PC-3 (cell line): ENCODE data around the gene BCL6B. TPM values are rescaled to one million over a fixed set of nuclear protein-coding genes. Genes with fewer than 3 reads are reported as not detected.
A peak's percentile ranks its signal among the peaks of the same experiment; 100 is the strongest.

ENCODE experiments used
- ATAC-seq: fragments of 200-7000 bp; cut with Tn5 transposase; 2 replicates; pipeline ENCODE4 v1.9.1; 2020; ENCODE audit warnings: mild to moderate bottlenecking, moderate library complexity
- BruUV-seq: library from RNA; stranded (reverse); fragments of 400-500 nt; replicated peaks from 2 replicates; lab custom pipeline; 2021; lab: Mats Ljungman, UMichigan
- CTCF ChIA-PET: fragments of 300-600 bp; sonication (Branson Sonifier 250); formaldehyde crosslinking; loops from one replicate; lab custom pipeline; 2022; ENCODE audit warnings: antibody characterized with exemption; lab: Charles Lee
- POLR2A ChIA-PET: fragments of 300-600 bp; sonication (Branson Sonifier 250); formaldehyde crosslinking; loops from one replicate; lab custom pipeline; 2022; ENCODE audit warnings: antibody characterized with exemption; ENCODE audit not compliant: unreplicated experiment; lab: Charles Lee
- DNase-seq: peaks from one replicate; pipeline ENCODE4 v3.0.0-alpha.2; 2015
- H2AFZ ChIP-seq: fragments of 300-600 bp; sonication (generic); 2 replicates; pipeline ENCODE4 v1.6.0; 2016; ENCODE audit warnings: antibody characterized with exemption, low read length
- H3F3A ChIP-seq: fragments of 300-600 bp; sonication (generic); one replicate; pipeline ENCODE4 v1.6.0; 2017; ENCODE audit warnings: antibody characterized with exemption, low read length, control low read depth, mild to moderate bottlenecking; ENCODE audit not compliant: unreplicated experiment
- H3K27ac ChIP-seq: fragments of 300-600 bp; sonication (generic); 2 replicates; pipeline ENCODE4 v1.5.1; 2016; ENCODE audit warnings: mild to moderate bottlenecking, low read length
- H3K27me3 ChIP-seq: fragments of 300-600 bp; sonication (generic); 2 replicates; pipeline ENCODE4 v1.6.1; 2016; ENCODE audit warnings: low read length, mixed read lengths
- H3K36me3 ChIP-seq: fragments of 300-600 bp; sonication (generic); 2 replicates; pipeline ENCODE4 v1.6.1; 2016; ENCODE audit warnings: low read depth, mixed run types, low read length, mixed read lengths
- H3K4me1 ChIP-seq: fragments of 300-600 bp; sonication (generic); 2 replicates; pipeline ENCODE4 v1.5.1; 2016; ENCODE audit warnings: low read length; ENCODE audit not compliant: insufficient read depth
- H3K4me2 ChIP-seq: fragments of 300-600 bp; sonication (generic); 2 replicates; pipeline ENCODE4 v1.6.0; 2016; ENCODE audit warnings: low read length
- H3K4me3 ChIP-seq: fragments of 300-600 bp; sonication (generic); 2 replicates; pipeline ENCODE4 v1.5.1; 2016; ENCODE audit warnings: mild to moderate bottlenecking, low read length, mixed read lengths
- H3K79me2 ChIP-seq: fragments of 300-600 bp; sonication (generic); 2 replicates; pipeline ENCODE4 v1.6.1; 2017; ENCODE audit warnings: low read length, mixed read lengths
- H3K9ac ChIP-seq: fragments of 300-600 bp; sonication (generic); 2 replicates; pipeline ENCODE4 v1.6.0; 2016; ENCODE audit warnings: mild to moderate bottlenecking, low read length
- H3K9me2 ChIP-seq: fragments of 300-600 bp; sonication (generic); replicated peaks from 2 replicates; pipeline ENCODE4 v1.6.1; 2016; ENCODE audit warnings: mixed run types, low read length, mixed read lengths
- H3K9me3 ChIP-seq: fragments of 300-600 bp; sonication (generic); 2 replicates; pipeline ENCODE4 v1.6.1; 2016; ENCODE audit warnings: low read length, mixed read lengths
- H4K20me1 ChIP-seq: fragments of 300-600 bp; sonication (generic); 2 replicates; pipeline ENCODE4 v1.6.1; 2016; ENCODE audit warnings: low read length, mixed read lengths
- CTCF ChIP-seq: fragments of 300-600 bp; sonication (generic); conservative IDR thresholded peaks from 2 replicates; pipeline ENCODE4 v1.5.1; 2017; ENCODE audit warnings: antibody characterized with exemption, low read depth, mild to moderate bottlenecking, low read length
- EZH2 ChIP-seq: fragments of 300-600 bp; sonication (generic); IDR thresholded peaks from one replicate; pipeline ENCODE4 v1.6.1; 2017; ENCODE audit warnings: antibody characterized with exemption, mild to moderate bottlenecking, low read length; ENCODE audit not compliant: unreplicated experiment
- EZH2phosphoT487 ChIP-seq: fragments of 300-600 bp; sonication (generic); IDR thresholded peaks from 2 replicates; pipeline ENCODE4 v1.6.1; 2018; ENCODE audit warnings: mild to moderate bottlenecking, antibody characterized with exemption, low read length, borderline replicate concordance
- intact Hi-C: fragments of 100-400 bp; cut with micrococcal nuclease; formaldehyde crosslinking; loops from 2 replicates; pipeline ENCODE4 v1.9.0; 2023
- total RNA-seq: library from RNA; depleted of rRNA; stranded (reverse); fragments of >200 nt; gene quantifications from 2 replicates; pipeline ENCODE4 v1.2.3, GENCODE V29; 2014

Gene BCL6B
- total RNA-seq, 1 experiment from 2014 or later = not detected

GRCh38 chr17:7019839-7020519 is 2.9 kb upstream of the BCL6B start:
- CTCF ChIA-PET = no interaction called here
- POLR2A ChIA-PET = interaction anchor here (0.6 kb wide), 1 partner anchor 368 kb away, joined by 3 read pairs; the partner anchor contains the start of genes C17orf100 and MED31
- intact Hi-C loops = loop anchor here (5.0 kb wide), 2 partner anchors 178 to 353 kb away; no protein-coding TSS in a partner anchor

DNA sequence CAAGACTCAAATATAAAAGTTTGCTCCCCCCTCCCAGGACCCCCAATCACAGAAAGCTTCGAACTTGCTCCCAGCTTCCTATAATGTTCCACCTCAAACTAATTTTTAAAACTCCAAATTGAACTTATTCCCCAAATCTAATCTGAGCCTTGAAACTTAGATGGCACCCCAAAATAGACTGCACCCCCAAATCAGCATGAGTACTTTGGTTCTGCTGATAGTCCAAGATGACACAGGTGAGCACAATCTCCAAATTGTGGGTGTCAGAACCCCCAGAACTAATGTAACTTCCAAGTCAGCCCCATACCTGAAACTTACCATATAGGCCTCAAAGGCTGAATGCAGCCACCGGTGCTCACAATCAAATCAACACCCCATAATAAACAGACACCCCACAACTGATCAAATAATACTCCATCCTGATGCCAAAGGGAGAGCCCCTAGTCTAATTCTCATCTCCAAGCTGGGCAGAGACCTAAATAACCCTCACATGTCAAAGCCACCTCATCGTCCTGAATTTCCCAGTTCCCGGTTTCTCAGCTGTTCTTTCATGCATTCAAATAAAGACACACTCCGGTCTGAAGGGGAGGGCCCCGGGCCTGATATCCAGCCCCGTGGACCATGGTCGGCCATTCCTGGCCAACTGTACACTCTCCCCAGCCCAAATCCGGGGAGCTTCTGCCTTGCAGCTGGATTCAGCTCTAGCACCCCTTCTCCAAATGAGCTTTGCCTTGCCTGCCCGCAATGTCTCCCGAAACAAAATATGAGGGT is 1.8 kb upstream of the BCL6B start:
- BruUV-seq = no TSS peak
- DNase-seq (no peak), ATAC-seq (no peak)
- intact Hi-C loops = loop anchor here (1.0 to 5.0 kb wide), 3 partner anchors 110 to 354 kb away; no protein-coding TSS in a partner anchor
- TF ChIP-seq CTCF (no peak), EZH2 (no peak), EZH2phosphoT487 (no peak)
- no peaks in the 10 kb centered on the region for H3K27me3 ChIP-seq
- no peak overlapping the region for H3K4me3 ChIP-seq
- no peaks in the 10 kb centered on the region for H3F3A ChIP-seq
- H3K9me2 ChIP-seq = no peaks in the 10 kb centered on the region
- 0 out of 2 replicates have a peak overlapping the region, but pooled peaks have one; percentile 82 for H3K4me2 ChIP-seq
- no peak overlapping the region for H3K27ac ChIP-seq
- POLR2A ChIA-PET = interaction anchor here (0.9 kb wide), 1 partner anchor 14 kb away, joined by 3 read pairs; the partner anchor contains the start of gene SLC16A13
- H2AFZ ChIP-seq = peak overlapping the region; percentile 92; the same call in 1 of the 2 replicates
- H3K36me3 ChIP-seq = no peaks in the 10 kb centered on the region
- CTCF ChIA-PET = no interaction called here
- H3K4me1 ChIP-seq = peaks cover 12% of the 10 kb centered on the region; the same call in 1 of the 2 replicates
- no peak overlapping the region for H3K9ac ChIP-seq
- H4K20me1 ChIP-seq = no peaks in the 10 kb centered on the region
- no peaks in the 10 kb centered on the region for H3K9me3 ChIP-seq
- no peaks in the 10 kb centered on the region for H3K79me2 ChIP-seq

More at GRCh38 chr17:7019839-7020519, 2.9 kb upstream of the BCL6B start:
- ATAC-seq (peak; percentile 14), DNase-seq (peak; percentile 51)
- H4K20me1 ChIP-seq = no peaks in the 10 kb centered on the region
- H3K4me2 ChIP-seq = peak overlapping the region; percentile 94
- H3K27me3 ChIP-seq = no peaks in the 10 kb centered on the region
- no peaks in the 10 kb centered on the region for H3K36me3 ChIP-seq
- peak overlapping the region; percentile 75 for H3K9ac ChIP-seq
- no peaks in the 10 kb centered on the region for H3K9me3 ChIP-seq
- no peak overlapping the region; the same call in 1 of the 2 replicates for H3K27ac ChIP-seq
- H3K4me3 ChIP-seq = peak overlapping the region; percentile 71
- H3K79me2 ChIP-seq = no peaks in the 10 kb centered on the region
- H3K9me2 ChIP-seq = no peaks in the 10 kb centered on the region
- peak overlapping the region; percentile 97 for H2AFZ ChIP-seq
- H3F3A ChIP-seq = no peaks in the 10 kb centered on the region
- TF ChIP-seq EZH2phosphoT487 = no peak
- no peak for TF ChIP-seq CTCF
- TF ChIP-seq EZH2 = no peak
- H3K4me1 ChIP-seq = peaks cover 19% of the 10 kb centered on the region
- no TSS peak for BruUV-seq
